ENCODE data around the gene ZNF469.

DNA sequence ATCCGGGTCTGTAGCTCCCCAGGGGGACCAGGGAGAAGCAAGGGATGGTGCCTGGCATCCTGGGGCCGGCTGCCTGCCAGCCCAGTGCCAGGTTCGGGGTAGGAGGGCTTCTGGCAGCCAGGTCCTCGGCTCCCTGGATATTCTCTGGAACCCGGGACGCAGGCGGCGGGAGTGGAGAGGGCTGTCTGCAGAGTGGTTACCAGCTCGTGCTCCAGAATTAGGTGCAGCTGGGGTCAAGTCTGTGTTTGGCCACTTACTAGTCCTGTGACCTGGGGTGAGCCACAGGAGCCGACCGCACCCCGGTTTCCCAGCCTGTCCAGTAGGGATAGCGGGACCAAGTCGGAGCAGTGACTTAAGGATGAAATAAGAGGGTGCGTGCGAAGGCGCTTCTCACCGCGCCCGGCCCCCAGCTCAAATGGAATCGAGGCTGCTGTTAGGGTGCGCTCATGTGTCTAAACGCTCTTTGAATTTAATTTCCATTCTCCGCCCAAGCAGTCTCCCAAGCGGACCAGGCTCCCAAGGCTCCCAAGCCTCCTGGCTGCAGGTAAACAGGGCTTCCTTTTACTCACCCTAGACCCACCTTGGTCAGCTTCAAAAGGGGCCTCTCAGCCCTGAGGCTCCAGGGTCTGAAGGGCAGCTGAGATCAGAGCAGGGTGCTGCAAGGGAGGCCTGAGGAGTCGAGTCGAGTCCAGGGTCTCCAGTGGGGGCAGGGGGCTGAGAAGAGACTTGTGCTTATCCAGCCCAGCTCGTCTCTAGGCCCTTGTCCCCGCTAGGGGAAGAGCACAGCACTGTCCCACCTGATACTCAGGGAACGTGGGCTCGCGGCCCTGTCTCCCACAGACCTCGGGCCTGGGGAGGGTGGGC, 28.3 kb upstream of the ZNF469 start:
- TF ChIP-seq, protein P1, sequence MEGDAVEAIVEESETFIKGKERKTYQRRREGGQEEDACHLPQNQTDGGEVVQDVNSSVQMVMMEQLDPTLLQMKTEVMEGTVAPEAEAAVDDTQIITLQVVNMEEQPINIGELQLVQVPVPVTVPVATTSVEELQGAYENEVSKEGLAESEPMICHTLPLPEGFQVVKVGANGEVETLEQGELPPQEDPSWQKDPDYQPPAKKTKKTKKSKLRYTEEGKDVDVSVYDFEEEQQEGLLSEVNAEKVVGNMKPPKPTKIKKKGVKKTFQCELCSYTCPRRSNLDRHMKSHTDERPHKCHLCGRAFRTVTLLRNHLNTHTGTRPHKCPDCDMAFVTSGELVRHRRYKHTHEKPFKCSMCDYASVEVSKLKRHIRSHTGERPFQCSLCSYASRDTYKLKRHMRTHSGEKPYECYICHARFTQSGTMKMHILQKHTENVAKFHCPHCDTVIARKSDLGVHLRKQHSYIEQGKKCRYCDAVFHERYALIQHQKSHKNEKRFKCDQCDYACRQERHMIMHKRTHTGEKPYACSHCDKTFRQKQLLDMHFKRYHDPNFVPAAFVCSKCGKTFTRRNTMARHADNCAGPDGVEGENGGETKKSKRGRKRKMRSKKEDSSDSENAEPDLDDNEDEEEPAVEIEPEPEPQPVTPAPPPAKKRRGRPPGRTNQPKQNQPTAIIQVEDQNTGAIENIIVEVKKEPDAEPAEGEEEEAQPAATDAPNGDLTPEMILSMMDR (IDR thresholded peaks at IDR 0.05), result no peak
- TF ChIP-seq POLR2A (IDR thresholded peaks at IDR 0.05) (no peak), EP300 (IDR thresholded peaks at IDR 0.05) (no peak)
